ENCODE results near the gene RNF123. TPM values are rescaled to one million over a fixed set of nuclear protein-coding genes. Genes with fewer than 3 reads are reported as not detected.

Gene RNF123
- total and polyA plus RNA-seq, 10 of the 15 experiments (the other 5 are each of a cell fraction or from before 2014, with no cell fraction given), result 4.2 to 31.5 (median 17.6) TPM

- no peak for FAIRE-seq
- intact Hi-C loops (cut with micrococcal nuclease; ENCODE audit: unreplicated experiment) (loop anchor here (5.0 kb wide), 2 partner anchors 64 to 114 kb away; partner anchors contain the start of gene IP6K1), in situ Hi-C loops (cut with MboI) (no loop called here)
- Histone ChIP-seq H3K9me3 (replicated peaks; ENCODE audit: control insufficient read depth, insufficient read depth, low read length) (no peaks in the 10 kb centered on the region; the same call in 2 of the 3 replicates), H4K20me1 (ENCODE audit: control insufficient read depth, insufficient read depth) (no peaks in the 10 kb centered on the region), H3K4me1 (ENCODE audit: control insufficient read depth, insufficient read depth, low read length) (peaks cover 21% of the 10 kb centered on the region), H3K27ac (ENCODE audit: control insufficient read depth, insufficient read depth) (peak overlapping the region; percentile 93), H3K9ac (ENCODE audit: control insufficient read depth, insufficient read depth, low read length) (peak overlapping the region; percentile 100), H3K4me3 (peak overlapping the region; percentile 87), H2AFZ (ENCODE audit: control insufficient read depth, low read depth, low read length) (peak overlapping the region; percentile 59), H3K27me3 (replicated peaks in 1 of 2; ENCODE audit: control insufficient read depth in 2 of 2, insufficient read depth in 2 of 2, low read length in 1 of 2) (no peaks in the 10 kb centered on the region), H3K4me2 (ENCODE audit: control insufficient read depth, insufficient read depth) (peak overlapping the region; percentile 77), H3K79me2 (ENCODE audit: control insufficient read depth, insufficient read depth, low read length) (peaks cover 20% of the 10 kb centered on the region), H3K36me3 (ENCODE audit: control insufficient read depth in 2 of 2, insufficient read depth in 2 of 2, low read length in 1 of 2) (peaks cover 3 to 22% of the 10 kb centered on the region in 2 experiments)
- ChIA-PET POLR2A (interaction anchor here (1.1 kb wide), 1 partner anchor 22 kb away, joined by 3 read pairs; no protein-coding TSS in a partner anchor), CTCF (interaction anchor here (0.9 to 1.7 kb wide), 2 partner anchors 117 to 183 kb away, joined by 4 to 8 read pairs; no protein-coding TSS in a partner anchor), SMC1A (ENCODE audit: uncharacterized antibody, unreplicated experiment) (no interaction called here), RAD21 (ENCODE audit: unreplicated experiment) (no interaction called here)
- 52% methylated on average over 8 of the region's 8 CpGs for WGBS (ENCODE audit: insufficient coverage, insufficient replicate concordance, low lambda C conversion rate, missing lambda C conversion rate)
- ATAC-seq, result no peak
- TF ChIP-seq SRF (IDR thresholded peaks at IDR 0.05; ENCODE audit: low read depth in 2 of 2, low read length in 2 of 2), result no peak
- no peak for TF ChIP-seq TARDBP (IDR thresholded peaks at IDR 0.05; ENCODE audit: borderline replicate concordance)
- TF ChIP-seq SIN3A (IDR thresholded peaks at IDR 0.05; ENCODE audit: low read depth, low read length), result no peak
- TF ChIP-seq POU2F2 (IDR thresholded peaks at IDR 0.05; ENCODE audit: borderline replicate concordance, low read depth, low read length), result no peak
- no peak for TF ChIP-seq ATF7 (IDR thresholded peaks at IDR 0.05; ENCODE audit: low read depth)
- no peak for TF ChIP-seq KLF5 (IDR thresholded peaks at IDR 0.05; ENCODE audit: partially characterized antibody)
- TF ChIP-seq MYB (IDR thresholded peaks at IDR 0.05; ENCODE audit: borderline replicate concordance, low read depth, low read length), result no peak
- no peak for TF ChIP-seq SMAD1 (IDR thresholded peaks at IDR 0.05; ENCODE audit: low read depth, partially characterized antibody)
- TF ChIP-seq SP1 (IDR thresholded peaks at IDR 0.05; ENCODE audit: low read depth, low read length), result no peak
- TF ChIP-seq BCL3 (IDR thresholded peaks at IDR 0.05; ENCODE audit: borderline replicate concordance, insufficient read depth, low read depth, low read length, poor library complexity, severe bottlenecking), result no peak
- TF ChIP-seq MTA2 (IDR thresholded peaks at IDR 0.05; ENCODE audit: low read depth), result no peak
- TF ChIP-seq MEF2A (IDR thresholded peaks at IDR 0.05; ENCODE audit: insufficient read depth, low read depth, low read length), result no peak
- TF ChIP-seq PML (IDR thresholded peaks at IDR 0.05; ENCODE audit: low read length), result no peak
- no peak for TF ChIP-seq BACH1 (IDR thresholded peaks at IDR 0.05; ENCODE audit: borderline replicate concordance)
- no peak for TF ChIP-seq NR2F1 (conservative IDR thresholded peaks at IDR 0.05)
- TF ChIP-seq ZNF592 (IDR thresholded peaks at IDR 0.05), result no peak
- no peak for TF ChIP-seq GATAD2B (conservative IDR thresholded peaks at IDR 0.05; ENCODE audit: low read depth)
- no peak for TF ChIP-seq KDM1A (IDR thresholded peaks at IDR 0.05; ENCODE audit: borderline replicate concordance)
- BruUV-seq (replicated peaks), result no TSS peak
- no peak for DNase-seq (ENCODE audit: low read depth, low spot score)
These were observed 33.5 kb downstream of the RNF123 start for GRCh38 chr3:49722896-49723295.
